CD14-positive monocyte (primary cell): Measurements from ENCODE around the gene CACNB1. TPM values are rescaled to one million over a fixed set of nuclear protein-coding genes. Genes with fewer than 3 reads are reported as not detected.

ENCODE experiments used
- DNase-seq, 3 donors: peaks; one replicate each; pipeline ENCODE4 v3.0.0-alpha.2; 2011 to 2022
- H2AFZ ChIP-seq: 2 replicates; pipeline ENCODE4 v1.6.0; 2012; ENCODE audit warnings: mild to moderate bottlenecking, low read depth, low read length, inconsistent platforms; ENCODE audit not compliant: insufficient read depth, poor library complexity, severe bottlenecking
- H3K27ac ChIP-seq, 2 donors: 1 replicate in 1 of 2; 2 replicates in 1 of 2; pipeline ENCODE4 v1.5.1; 2012 to 2013; ENCODE audit warnings: low read length in 2 of 2, control low read depth in 1 of 2, inconsistent platforms in 1 of 2, low read depth in 1 of 2, mild to moderate bottlenecking in 1 of 2
- H3K27me3 ChIP-seq, 2 donors: one replicate each; pipeline versions ENCODE4 v1.6.0 to v1.6.1; 2011 to 2013; ENCODE audit warnings: low read length in 2 of 2; ENCODE audit not compliant: control insufficient read depth in 2 of 2, insufficient read depth in 2 of 2
- H3K36me3 ChIP-seq, 2 donors: replicated peaks in 1 of 2; 1 replicate in 1 of 2; 2 replicates in 1 of 2; pipeline versions ENCODE4 v1.5.1 to v1.6.1; 2012 to 2013; ENCODE audit warnings: low read length in 2 of 2, control low read depth in 1 of 2, inconsistent platforms in 1 of 2, mild to moderate bottlenecking in 1 of 2; ENCODE audit not compliant: insufficient read depth in 2 of 2, control insufficient read depth in 1 of 2
- H3K4me1 ChIP-seq, 2 donors: 1 replicate in 1 of 2; 2 replicates in 1 of 2; pipeline versions ENCODE4 v1.5.1 to v1.6.1; 2012 to 2013; ENCODE audit warnings: low read length in 2 of 2, control low read depth in 1 of 2, inconsistent platforms in 1 of 2, mild to moderate bottlenecking in 1 of 2, moderate library complexity in 1 of 2; ENCODE audit not compliant: insufficient read depth in 2 of 2, control insufficient read depth in 1 of 2
- H3K4me2 ChIP-seq: replicated peaks from 2 replicates; pipeline ENCODE3; 2012; ENCODE audit warnings: low read length, moderate library complexity, mild to moderate bottlenecking; ENCODE audit not compliant: poor library complexity, severe bottlenecking; ENCODE audit errors: extremely low read depth
- H3K4me3 ChIP-seq, 3 experiments: fragments of 200-600 bp in 1 of 3; sonication (generic) in 1 of 3; replicated peaks in 1 of 3; 1 replicate in 2 of 3; 2 replicates in 1 of 3; pipeline ENCODE4 v1.5.1; 2011 to 2013; ENCODE audit warnings: low read length in 3 of 3, mild to moderate bottlenecking in 3 of 3, control low read depth in 2 of 3, low read depth in 2 of 3, inconsistent platforms in 1 of 3, moderate library complexity in 1 of 3
- H3K79me2 ChIP-seq: 2 replicates; pipeline ENCODE4 v1.6.0; 2012; ENCODE audit warnings: mild to moderate bottlenecking, control low read depth, inconsistent platforms, low read length, moderate library complexity; ENCODE audit not compliant: insufficient read depth
- H3K9ac ChIP-seq: 2 replicates; pipeline ENCODE4 v1.6.0; 2017; ENCODE audit warnings: low read length, mild to moderate bottlenecking; ENCODE audit not compliant: insufficient read depth, poor library complexity, severe bottlenecking
- H3K9me3 ChIP-seq, 2 donors: replicated peaks in 1 of 2; 1 replicate in 1 of 2; 2 replicates in 1 of 2; pipeline versions ENCODE4 v1.5.1 to v1.6.1; 2012 to 2013; ENCODE audit warnings: low read length in 2 of 2, control low read depth in 1 of 2; ENCODE audit not compliant: control insufficient read depth in 1 of 2, insufficient read depth in 1 of 2
- H4K20me1 ChIP-seq: 2 replicates; pipeline ENCODE4 v1.6.0; 2012; ENCODE audit warnings: mild to moderate bottlenecking, low read length, control low read depth, moderate library complexity; ENCODE audit not compliant: insufficient read depth
- H3K27ac Mint-ChIP-seq, 7 donors: one replicate each; pipeline ENCODE4 v1.8.0; 2020; ENCODE audit warnings: mild to moderate bottlenecking in 7 of 7, mixed read lengths in 7 of 7, moderate library complexity in 6 of 7, inconsistent platforms in 2 of 7
- H3K27me3 Mint-ChIP-seq, 3 donors: one replicate each; pipeline ENCODE4 v1.8.0; 2021 to 2022; ENCODE audit warnings: low read depth in 3 of 3, mild to moderate bottlenecking in 3 of 3, mixed read lengths in 3 of 3, moderate library complexity in 3 of 3, inconsistent platforms in 1 of 3
- H3K36me3 Mint-ChIP-seq, 2 donors: one replicate each; pipeline ENCODE4 v1.8.0; 2020; ENCODE audit warnings: mixed read lengths in 2 of 2, inconsistent platforms in 1 of 2, mild to moderate bottlenecking in 1 of 2
- H3K4me1 Mint-ChIP-seq: one replicate; pipeline ENCODE4 v1.8.0; 2020; ENCODE audit warnings: mild to moderate bottlenecking, mixed read lengths
- H3K4me3 Mint-ChIP-seq, 2 donors: one replicate each; pipeline ENCODE4 v1.8.0; 2020; ENCODE audit warnings: mild to moderate bottlenecking in 2 of 2, mixed read lengths in 2 of 2, moderate library complexity in 1 of 2
- H3K9me3 Mint-ChIP-seq, 7 donors: one replicate each; pipeline ENCODE4 v1.8.0; 2020 to 2022; ENCODE audit warnings: mixed read lengths in 7 of 7, mild to moderate bottlenecking in 6 of 7, moderate library complexity in 6 of 7, inconsistent platforms in 2 of 7
- WGBS: methylation state at CpG from one replicate; pipeline ENCODE4 v1.1.5; 2013; ENCODE audit warnings: missing lambda C conversion rate; ENCODE audit not compliant: insufficient coverage; 5-methylcytosine and 5-hydroxymethylcytosine counted together
- intact Hi-C, 2 donors: fragments of 100-400 bp; cut with micrococcal nuclease; formaldehyde crosslinking; loops; one replicate each; pipeline versions ENCODE4 v1.15.0 to v1.15.1; 2023
- polyA plus RNA-seq, 3 donors: library from polyadenylated mRNA; depleted of rRNA in 1 of 3; unstranded in 2 of 3; stranded (reverse) in 1 of 3; fragments of 300-500 nt in 2 of 3; fragments of >200 nt in 1 of 3; fragmentation: Illumina TruSeq in 2 of 3; gene quantifications; 1 replicate in 2 of 3; 2 replicates in 1 of 3; pipeline ENCODE4 v1.2.3, GENCODE V29; 2012 to 2021
- TF ChIP-seq, protein P1 (sequence below): fragments of 200-600 bp; IDR thresholded peaks from one replicate; pipeline ENCODE4 v1.8.0; 2022; ENCODE audit warnings: antibody characterized with exemption, mild to moderate bottlenecking

CACNB1 gene
- polyA plus RNA-seq, 3 donors: 0.13 to 22.1 (median 0.31) TPM

DNA sequence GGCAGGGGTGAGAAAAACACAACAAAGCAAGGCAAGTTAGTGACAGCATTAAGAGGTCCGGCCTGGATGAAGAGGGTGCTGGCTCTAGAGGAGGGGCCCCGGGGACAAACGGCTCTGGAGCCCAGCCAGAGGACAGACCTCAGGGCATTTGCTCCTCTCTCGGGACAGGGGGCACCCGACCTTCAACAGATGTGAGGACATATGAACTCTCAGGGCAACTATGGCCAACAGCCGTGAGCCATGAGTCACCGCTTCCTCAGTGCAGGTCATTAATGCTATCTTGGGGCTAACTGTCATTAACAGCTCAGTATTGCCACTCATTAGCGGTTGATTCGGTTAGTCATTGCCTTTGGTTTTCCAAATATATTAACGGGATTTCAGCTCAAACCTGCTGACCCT is 21.8 kb downstream of the CACNB1 start:
- Mint-ChIP-seq H3K36me3 (peaks cover 30 to 32% of the 10 kb centered on the region in 2 donors), H3K9me3 (peaks cover 0 to 6% (median 2%) of the 10 kb centered on the region in 7 donors), H3K27ac (peak overlapping the region in 1 of 7 donors; percentile 59), H3K4me1 (peaks cover 28% of the 10 kb centered on the region), H3K4me3 (peak overlapping the region in 1 of 2 donors; percentile 51), H3K27me3 (peaks cover 3 to 8% (median 8%) of the 10 kb centered on the region in 3 donors)
- Histone ChIP-seq H3K36me3 (peaks cover 11 to 17% of the 10 kb centered on the region in 2 donors), H3K79me2 (no peaks in the 10 kb centered on the region), H3K9ac (no peak overlapping the region), H3K9me3 (no peaks in the 10 kb centered on the region), H3K4me2 (peak overlapping the region; percentile 65), H3K27ac (no peak overlapping the region), H3K4me3 (peak overlapping the region in 1 of 3 experiments; percentile 65), H3K27me3 (no peaks in the 10 kb centered on the region), H3K4me1 (peaks cover 10 to 15% of the 10 kb centered on the region in 2 donors), H2AFZ (no peak overlapping the region), H4K20me1 (no peaks in the 10 kb centered on the region)
- DNase-seq: peak; percentile 36 to 64 (median 40)
- 19% methylated on average over 10 of the region's 10 CpGs for WGBS
- TF ChIP-seq, protein P1, sequence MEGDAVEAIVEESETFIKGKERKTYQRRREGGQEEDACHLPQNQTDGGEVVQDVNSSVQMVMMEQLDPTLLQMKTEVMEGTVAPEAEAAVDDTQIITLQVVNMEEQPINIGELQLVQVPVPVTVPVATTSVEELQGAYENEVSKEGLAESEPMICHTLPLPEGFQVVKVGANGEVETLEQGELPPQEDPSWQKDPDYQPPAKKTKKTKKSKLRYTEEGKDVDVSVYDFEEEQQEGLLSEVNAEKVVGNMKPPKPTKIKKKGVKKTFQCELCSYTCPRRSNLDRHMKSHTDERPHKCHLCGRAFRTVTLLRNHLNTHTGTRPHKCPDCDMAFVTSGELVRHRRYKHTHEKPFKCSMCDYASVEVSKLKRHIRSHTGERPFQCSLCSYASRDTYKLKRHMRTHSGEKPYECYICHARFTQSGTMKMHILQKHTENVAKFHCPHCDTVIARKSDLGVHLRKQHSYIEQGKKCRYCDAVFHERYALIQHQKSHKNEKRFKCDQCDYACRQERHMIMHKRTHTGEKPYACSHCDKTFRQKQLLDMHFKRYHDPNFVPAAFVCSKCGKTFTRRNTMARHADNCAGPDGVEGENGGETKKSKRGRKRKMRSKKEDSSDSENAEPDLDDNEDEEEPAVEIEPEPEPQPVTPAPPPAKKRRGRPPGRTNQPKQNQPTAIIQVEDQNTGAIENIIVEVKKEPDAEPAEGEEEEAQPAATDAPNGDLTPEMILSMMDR: no peak
- intact Hi-C loops: no loop called here

DNA sequence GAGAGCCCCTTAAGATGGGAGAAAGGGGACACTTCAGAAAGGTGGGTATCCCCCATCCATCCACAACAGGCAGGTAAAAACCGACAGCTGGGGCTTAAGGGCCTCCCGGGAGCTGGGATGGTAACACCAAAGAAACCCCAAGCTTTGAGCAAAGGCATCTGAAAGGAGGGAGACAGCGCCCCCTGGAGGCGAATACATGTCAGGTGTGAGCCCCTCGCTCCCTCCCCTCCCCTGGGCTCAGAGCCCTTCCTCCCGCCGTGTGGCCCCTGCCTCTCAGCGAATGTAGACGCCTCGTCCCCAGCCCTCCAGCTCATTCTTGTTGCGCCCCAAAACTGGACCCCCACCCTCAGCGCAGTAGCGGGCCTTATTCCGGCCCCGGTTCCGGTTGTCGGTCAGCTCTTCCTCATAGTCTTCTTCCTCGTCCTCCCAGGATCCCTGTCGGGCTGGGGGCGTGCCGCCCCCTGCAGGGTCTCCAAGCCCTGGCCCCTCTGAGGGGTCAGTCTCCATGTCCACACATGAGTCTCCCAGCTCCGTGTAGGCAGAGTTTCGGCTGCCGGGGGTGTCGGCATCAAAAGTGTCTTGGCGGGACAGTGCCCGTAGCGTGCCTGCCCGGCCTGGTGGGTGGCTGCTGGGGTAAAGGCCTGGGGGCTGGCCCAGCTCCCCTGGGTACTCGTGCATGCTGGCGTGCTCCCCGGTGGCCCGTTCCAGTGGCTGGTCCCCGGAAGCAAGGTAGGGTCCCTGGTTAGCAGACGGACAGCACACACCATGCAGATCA is 22.4 kb downstream of the CACNB1 start:
- no peaks in the 10 kb centered on the region for H4K20me1 ChIP-seq
- peak overlapping the region; percentile 54 for H2AFZ ChIP-seq
- H3K27me3 Mint-ChIP-seq: peaks cover 4 to 8% (median 8%) of the 10 kb centered on the region in 3 donors
- H3K27me3 ChIP-seq: no peaks in the 10 kb centered on the region
- H3K9ac ChIP-seq: peak overlapping the region; percentile 39
- no peaks in the 10 kb centered on the region for H3K9me3 ChIP-seq
- TF ChIP-seq, protein P1: peak; percentile 98
- peak overlapping the region in 2 of 3 experiments; percentile 23 to 65 for H3K4me3 ChIP-seq
- peaks cover 12 to 21% of the 10 kb centered on the region in 2 donors for H3K4me1 ChIP-seq
- H3K36me3 ChIP-seq: peaks cover 11 to 17% of the 10 kb centered on the region in 2 donors
- 64% methylated on average over 29 of the region's 35 CpGs for WGBS
- peak overlapping the region in 6 of 7 donors; percentile 22 to 87 (median 70) for H3K27ac Mint-ChIP-seq
- DNase-seq: peak; percentile 61 to 77 (median 66)
- H3K4me3 Mint-ChIP-seq: peak overlapping the region; percentile 81 to 89
- peaks cover 0 to 6% (median 2%) of the 10 kb centered on the region in 7 donors for H3K9me3 Mint-ChIP-seq
- peaks cover 34% of the 10 kb centered on the region for H3K4me1 Mint-ChIP-seq
- H3K4me2 ChIP-seq: peak overlapping the region; percentile 65
- no peak overlapping the region for H3K27ac ChIP-seq
- intact Hi-C loops: no loop called here
- no peaks in the 10 kb centered on the region for H3K79me2 ChIP-seq
- H3K36me3 Mint-ChIP-seq: peaks cover 29 to 30% of the 10 kb centered on the region in 2 donors
